A549 (cell line): ENCODE measurements around the gene RECK. TPM values are rescaled to one million over a fixed set of nuclear protein-coding genes. Genes with fewer than 3 reads are reported as not detected.

Experiments used
- ATAC-seq, 2 experiments: fragments of 200-7000 bp in 1 of 2; fragments of >200 bp in 1 of 2; cut with Nextera tagmentation in 1 of 2; cut with Tn5 transposase in 1 of 2; 3 replicates each; pipeline versions ENCODE4 v1.8.0 to v1.9.1; 2018 to 2020; ENCODE audit warnings: mild to moderate bottlenecking in 1 of 2, moderate library complexity in 1 of 2
- CTCF ChIA-PET: fragments of 300-600 bp; sonication (Branson Sonifier 250); formaldehyde crosslinking; extraction: SDS; loops from one replicate; lab custom pipeline; 2021; ENCODE audit warnings: antibody characterized with exemption, inconsistent platforms; lab: Yijun Ruan, JAX
- POLR2A ChIA-PET: fragments of 350-600 bp; formaldehyde crosslinking; extraction: SDS; loops from one replicate; lab custom pipeline; 2021; ENCODE audit warnings: antibody characterized with exemption, inconsistent platforms; lab: Yijun Ruan, JAX
- DNase-seq, 2 experiments: peaks; one replicate each; pipeline versions ENCODE4 v3.0.0 to v3.0.0-alpha.2; 2011 to 2016; ENCODE audit warnings: low read depth in 1 of 2, low spot score in 1 of 2
- FAIRE-seq: peaks from 2 replicates; lab custom pipeline; 2011; peaks lifted over from hg19 to GRCh38; lab: Jason Lieb, UNC
- H3K27ac ChIP-seq, 2 experiments: fragments of >200 bp; sonication (Bioruptor Twin); formaldehyde crosslinking; 3 replicates each; pipeline ENCODE4 v1.5.1; 2016 to 2017
- H3K4me1 ChIP-seq: fragments of >200 bp; sonication (Bioruptor Twin); formaldehyde crosslinking; 3 replicates; pipeline ENCODE4 v1.6.1; 2016
- H3K4me2 ChIP-seq: fragments of >200 bp; sonication (Bioruptor Twin); formaldehyde crosslinking; 3 replicates; pipeline ENCODE4 v1.6.1; 2016
- H3K4me3 ChIP-seq: fragments of >200 bp; sonication (Bioruptor Twin); formaldehyde crosslinking; 3 replicates; pipeline ENCODE4 v1.5.1; 2016
- H3K9me3 ChIP-seq: fragments of >200 bp; sonication (Bioruptor Twin); formaldehyde crosslinking; 3 replicates; pipeline ENCODE4 v1.6.1; 2016
- ATOH8 ChIP-seq: fragments of 250-450 bp; sonication (Bioruptor Pico); IDR thresholded peaks from 2 replicates; pipeline ENCODE4 v1.5.0; 2020; ENCODE audit warnings: low read depth, mild to moderate bottlenecking, moderate library complexity
- CBX2 ChIP-seq: fragments of 200-600 bp; sonication (generic); IDR thresholded peaks from 2 replicates; pipeline ENCODE4 v1.6.1; 2016; ENCODE audit warnings: low read depth, mild to moderate bottlenecking, borderline replicate concordance
- CEBPB ChIP-seq, 2 experiments: fragments of >200 bp in 1 of 2; sonication (Bioruptor Twin) in 1 of 2; formaldehyde crosslinking in 1 of 2; IDR thresholded peaks; 2 replicates each; pipeline ENCODE4 v1.6.1; 2012 to 2016
- E2F6 ChIP-seq: IDR thresholded peaks from 2 replicates; pipeline ENCODE4 v1.6.1; 2012; ENCODE audit warnings: low read depth, borderline replicate concordance
- EHF ChIP-seq: fragments of 250-450 bp; sonication (Bioruptor Pico); IDR thresholded peaks from 2 replicates; pipeline ENCODE4 v1.5.0; 2020; ENCODE audit warnings: mild to moderate bottlenecking
- EHMT2 ChIP-seq: fragments of 200-600 bp; sonication (generic); IDR thresholded peaks from 2 replicates; pipeline ENCODE4 v1.6.1; 2016; ENCODE audit warnings: antibody characterized with exemption, low read depth, mild to moderate bottlenecking, moderate library complexity
- FOSB ChIP-seq: fragments of 250-450 bp; sonication (Bioruptor Pico); IDR thresholded peaks from 2 replicates; pipeline ENCODE4 v1.5.0; 2020; ENCODE audit warnings: mild to moderate bottlenecking, moderate library complexity
- FOSL2 ChIP-seq, 2 experiments: fragments of 450-650 bp in 1 of 2; fragments of >200 bp in 1 of 2; sonication (Bioruptor Twin) in 1 of 2; formaldehyde crosslinking; IDR thresholded peaks; 2 replicates each; pipeline versions ENCODE4 v1.5.0 to v1.6.1; 2016 to 2020; ENCODE audit warnings: mild to moderate bottlenecking in 1 of 2, moderate library complexity in 1 of 2
- HDAC2 ChIP-seq: fragments of 200-600 bp; sonication (generic); IDR thresholded peaks from 2 replicates; pipeline ENCODE4 v1.6.1; 2016
- HEYL ChIP-seq: fragments of 250-450 bp; sonication (Bioruptor Pico); IDR thresholded peaks from 2 replicates; pipeline ENCODE4 v1.8.0; 2021; ENCODE audit warnings: mild to moderate bottlenecking, moderate library complexity
- JUN ChIP-seq, 2 experiments: fragments of >200 bp; sonication (Bioruptor Twin); formaldehyde crosslinking; IDR thresholded peaks; 2 replicates in 1 of 2; 3 replicates in 1 of 2; pipeline ENCODE4 v1.6.1; 2016 to 2017
- KDM1A ChIP-seq: fragments of 200-600 bp; sonication (generic); IDR thresholded peaks from 2 replicates; pipeline ENCODE4 v1.6.1; 2016; ENCODE audit warnings: low read depth, mild to moderate bottlenecking
- MAFK ChIP-seq: fragments of 450-650 bp; IDR thresholded peaks from 2 replicates; pipeline ENCODE4 v1.6.1; 2014; ENCODE audit not compliant: partially characterized antibody
- MAZ ChIP-seq: fragments of 150-350 bp; IDR thresholded peaks from 2 replicates; pipeline ENCODE4 v1.6.1; 2014; ENCODE audit warnings: antibody characterized with exemption, low read depth, low read length, borderline replicate concordance
- MYC ChIP-seq: IDR thresholded peaks from 2 replicates; pipeline ENCODE4 v1.6.1; 2012; ENCODE audit warnings: mild to moderate bottlenecking, inconsistent platforms, low read length, improper control_type of control experiment, borderline replicate concordance
- POLR2A ChIP-seq: IDR thresholded peaks from 2 replicates; pipeline ENCODE4 v1.6.1; 2012; ENCODE audit warnings: mild to moderate bottlenecking, low read length
- RAD21 ChIP-seq, 2 experiments: fragments of >200 bp in 1 of 2; sonication (Bioruptor Twin) in 1 of 2; formaldehyde crosslinking in 1 of 2; IDR thresholded peaks in 1 of 2; conservative IDR thresholded peaks in 1 of 2; 2 replicates in 1 of 2; 3 replicates in 1 of 2; pipeline ENCODE4 v1.6.1; 2012 to 2018; ENCODE audit warnings: inconsistent platforms in 1 of 2
- RARB ChIP-seq: fragments of 250-450 bp; sonication (Bioruptor Pico); IDR thresholded peaks from 2 replicates; pipeline ENCODE4 v1.8.0; 2021; ENCODE audit warnings: mild to moderate bottlenecking, moderate library complexity
- SREBF2 ChIP-seq: fragments of 450-650 bp; IDR thresholded peaks from 2 replicates; pipeline ENCODE4 v1.6.1; 2014; ENCODE audit warnings: mild to moderate bottlenecking, moderate library complexity
- TP53 ChIP-seq: fragments of 250-450 bp; sonication (Bioruptor Pico); IDR thresholded peaks from 2 replicates; pipeline ENCODE4 v1.5.0; 2021; ENCODE audit warnings: mild to moderate bottlenecking, moderate library complexity
- ZC3H11A ChIP-seq: fragments of 450-650 bp; IDR thresholded peaks from 2 replicates; pipeline ENCODE4 v1.6.1; 2014; ENCODE audit warnings: antibody characterized with exemption, mild to moderate bottlenecking
- WGBS: methylation state at CpG from one replicate; pipeline ENCODE4 v1.1.6; 2017; ENCODE audit errors: missing lambda C conversion rate; 5-methylcytosine and 5-hydroxymethylcytosine counted together
- polyA plus RNA-seq, 4 experiments: library from polyadenylated mRNA; depleted of rRNA in 3 of 4; stranded (reverse); fragments of >200 nt; fragmentation: RNase III in 1 of 4; extraction: RNeasy Plus Mini Kit Qiagen cat#74134 plus additional on column Dnase treatment in 1 of 4; gene quantifications; 2 replicates in 3 of 4; 3 replicates in 1 of 4; pipeline ENCODE4 v1.2.3, GENCODE V29; 2011 to 2017
- TF ChIP-seq, protein P1 (sequence below): IDR thresholded peaks from 2 replicates; pipeline ENCODE4 v1.6.1; 2012
- TF ChIP-seq, protein P2 (sequence below): fragments of >200 bp; sonication (Bioruptor Twin); formaldehyde crosslinking; IDR thresholded peaks from 2 replicates; pipeline ENCODE4 v1.6.1; 2016

The RECK gene
- polyA plus RNA-seq, 2 of the 4 experiments (the other 2 are of a cell fraction): 5.0 to 8.7 TPM

GRCh38 chr9:36144309-36145232 lies 107.9 kb downstream of the RECK start:
- ATAC-seq: no peak
- Histone ChIP-seq H3K9me3 (peaks cover 12% of the 10 kb centered on the region; the same call in 2 of the 3 replicates), H3K4me2 (no peak overlapping the region)
- FAIRE-seq: no peak
- WGBS: 81% methylated on average over 12 of the region's 12 CpGs
- CTCF ChIA-PET: interaction anchor here (0.9 to 9.9 kb wide), 8 partner anchors 20 to 199 kb away, joined by 3 to 176 read pairs (median 4); partner anchors contain the start of genes CCIN and CLTA
- no peak for DNase-seq
- TF ChIP-seq CEBPB (IDR thresholded peaks at IDR 0.05) (no peak), MAZ (no peak), CBX2 (no peak), TP53 (CRISPR knock-in tag) (no peak), SREBF2 (no peak), E2F6 (no peak), EHF (CRISPR knock-in tag) (no peak), RARB (CRISPR knock-in tag) (no peak)
- TF ChIP-seq, all 56 proteins: peak for 0
- POLR2A ChIA-PET: interaction anchor here (0.7 kb wide), 1 partner anchor 46 kb away, joined by 4 read pairs; the partner anchor contains the start of gene CLTA
- H3K4me1 ChIP-seq: peaks cover 26% of the 10 kb centered on the region
- H3K4me3 ChIP-seq: no peak overlapping the region
- H3K27ac ChIP-seq: no peak overlapping the region

DNA sequence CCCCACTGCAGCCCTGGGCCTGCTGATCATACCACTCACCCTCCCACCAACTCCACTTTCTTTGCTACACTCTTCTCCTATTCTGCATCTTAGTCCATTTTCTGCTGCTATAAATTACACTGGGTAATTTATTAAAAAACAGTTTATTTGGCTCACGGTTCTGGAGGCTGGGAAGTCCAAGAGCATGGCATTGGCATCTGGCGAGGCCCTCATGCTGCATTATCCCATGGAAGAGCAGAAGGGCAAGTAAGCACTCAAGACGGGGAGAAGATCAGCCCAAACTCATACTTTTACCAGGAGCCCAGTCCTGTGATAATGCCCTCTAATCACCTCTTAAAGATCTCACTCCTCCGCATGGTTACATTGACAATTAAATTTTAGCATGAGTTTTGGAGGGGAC lies 109.3 kb downstream of the RECK start:
- Histone ChIP-seq H3K9me3 (peaks cover 12% of the 10 kb centered on the region; the same call in 2 of the 3 replicates), H3K4me2 (no peak overlapping the region), H3K4me1 (peaks cover 32% of the 10 kb centered on the region), H3K27ac (no peak overlapping the region), H3K4me3 (no peak overlapping the region)
- DNase-seq (no peak), FAIRE-seq (no peak), ATAC-seq (no peak)
- ChIA-PET POLR2A (no interaction called here), CTCF (interaction anchor here (0.9 to 3.7 kb wide), 3 partner anchors 9 to 43 kb away, joined by 3 to 36 read pairs (median 3); partner anchors contain the start of gene GLIPR2)
- WGBS: 72% methylated on average over 4 of the region's 4 CpGs
- TF ChIP-seq TP53 (CRISPR knock-in tag) (no peak), KDM1A (no peak), ATOH8 (no peak), ZC3H11A (no peak), FOSB (CRISPR knock-in tag) (no peak), EHMT2 (no peak)
- TF ChIP-seq, protein P1, sequence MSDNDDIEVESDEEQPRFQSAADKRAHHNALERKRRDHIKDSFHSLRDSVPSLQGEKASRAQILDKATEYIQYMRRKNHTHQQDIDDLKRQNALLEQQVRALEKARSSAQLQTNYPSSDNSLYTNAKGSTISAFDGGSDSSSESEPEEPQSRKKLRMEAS: no peak

GRCh38 chr9:36146651-36147050 lies 109.9 kb downstream of the RECK start:
- Histone ChIP-seq H3K4me2 (no peak overlapping the region), H3K9me3 (peaks cover 12% of the 10 kb centered on the region; the same call in 2 of the 3 replicates), H3K4me3 (no peak overlapping the region), H3K4me1 (peaks cover 26% of the 10 kb centered on the region), H3K27ac (no peak overlapping the region)
- ChIA-PET POLR2A (no interaction called here), CTCF (interaction anchor here (0.9 to 3.7 kb wide), 3 partner anchors 10 to 43 kb away, joined by 3 to 36 read pairs (median 3); partner anchors contain the start of gene GLIPR2)
- ATAC-seq (no peak), FAIRE-seq (no peak), DNase-seq (no peak)
- WGBS: 86% methylated on average over 10 of the region's 10 CpGs
- no peak for TF ChIP-seq HDAC2
- no peak for TF ChIP-seq JUN (IDR thresholded peaks at IDR 0.05)
- TF ChIP-seq POLR2A: no peak
- no peak for TF ChIP-seq EHMT2
- no peak for TF ChIP-seq MYC
- TF ChIP-seq ATOH8: no peak
- TF ChIP-seq HEYL (CRISPR knock-in tag): no peak
- TF ChIP-seq FOSL2 (IDR thresholded peaks at IDR 0.05): no peak
- no peak for TF ChIP-seq FOSL2 (CRISPR knock-in tag; IDR thresholded peaks at IDR 0.05)
- TF ChIP-seq RAD21 (conservative IDR thresholded peaks at IDR 0.05 in 1 of 2, IDR thresholded peaks at IDR 0.05 in 1 of 2): no peak
- TF ChIP-seq MAFK: no peak
- TF ChIP-seq, protein P2, sequence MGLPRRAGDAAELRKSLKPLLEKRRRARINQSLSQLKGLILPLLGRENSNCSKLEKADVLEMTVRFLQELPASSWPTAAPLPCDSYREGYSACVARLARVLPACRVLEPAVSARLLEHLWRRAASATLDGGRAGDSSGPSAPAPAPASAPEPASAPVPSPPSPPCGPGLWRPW: no peak
